ENCODE measurements around the gene AKAP14. TPM values are rescaled to one million over a fixed set of nuclear protein-coding genes. Genes with fewer than 3 reads are reported as not detected.

The AKAP14 gene
- total RNA-seq, result not detected

GRCh38 chrX:119895843-119896326 lies at the start of gene AKAP14:
AKAP14 (plus strand) TSS chrX:119895893; CDS start chrX:119903224, 7,331 bp downstream.

GRCh38 chrX:119852382-119853353 lies 43.0 kb upstream of the AKAP14 start, which contains the start of gene UPF3B:
UPF3B (minus strand) TSS chrX:119852963; CDS start chrX:119852928, 35 bp downstream.

DNA sequence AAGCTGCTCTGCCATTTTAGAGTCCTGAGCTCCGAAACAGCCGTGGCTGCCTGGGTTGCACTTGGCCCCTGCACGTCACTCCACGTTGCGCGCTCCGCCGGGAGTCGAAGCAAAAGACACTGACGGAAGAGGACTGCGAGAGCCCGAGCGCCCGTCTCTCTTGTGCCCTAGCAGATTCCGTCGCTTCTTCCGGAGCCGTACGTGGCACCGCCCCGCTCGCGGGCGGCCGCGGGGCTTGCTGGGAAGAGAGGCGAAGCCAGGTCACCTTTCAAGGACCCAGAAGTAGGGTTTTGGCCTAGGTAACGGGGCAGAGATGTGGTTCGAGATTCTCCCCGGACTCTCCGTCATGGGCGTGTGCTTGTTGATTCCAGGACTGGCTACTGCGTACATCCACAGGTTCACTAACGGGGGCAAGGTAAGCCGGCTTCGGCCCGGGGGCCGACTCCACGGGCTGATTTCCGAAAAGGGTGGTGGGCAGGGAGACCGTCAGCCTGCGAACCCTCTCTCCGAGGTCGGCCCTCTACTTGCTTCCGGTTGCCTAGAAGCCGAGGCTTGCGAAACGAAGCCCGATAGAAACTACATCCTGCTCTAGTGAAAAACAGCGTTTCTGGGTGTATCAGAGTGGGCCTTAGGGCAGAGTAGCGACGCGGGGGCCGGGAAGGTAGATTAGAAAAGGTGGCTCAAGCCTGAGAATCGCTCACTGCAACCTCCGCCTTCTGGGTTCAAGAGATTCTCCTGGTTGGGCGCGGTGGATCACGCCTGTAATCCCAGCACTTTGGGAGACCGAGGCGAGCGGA lies 23.9 kb upstream of the AKAP14 start, which contains the start of the genes NDUFA1 and RNF113A:
Gene NDUFA1, plus strand, starts transcription at position 234 of the 797 bp plus-strand sequence. Its CDS starts 80 bp downstream, at position 314.
Gene RNF113A, minus strand, starts transcription at position 135 of the 797 bp plus-strand sequence. Its CDS starts 120 bp downstream, at position 15.

DNA sequence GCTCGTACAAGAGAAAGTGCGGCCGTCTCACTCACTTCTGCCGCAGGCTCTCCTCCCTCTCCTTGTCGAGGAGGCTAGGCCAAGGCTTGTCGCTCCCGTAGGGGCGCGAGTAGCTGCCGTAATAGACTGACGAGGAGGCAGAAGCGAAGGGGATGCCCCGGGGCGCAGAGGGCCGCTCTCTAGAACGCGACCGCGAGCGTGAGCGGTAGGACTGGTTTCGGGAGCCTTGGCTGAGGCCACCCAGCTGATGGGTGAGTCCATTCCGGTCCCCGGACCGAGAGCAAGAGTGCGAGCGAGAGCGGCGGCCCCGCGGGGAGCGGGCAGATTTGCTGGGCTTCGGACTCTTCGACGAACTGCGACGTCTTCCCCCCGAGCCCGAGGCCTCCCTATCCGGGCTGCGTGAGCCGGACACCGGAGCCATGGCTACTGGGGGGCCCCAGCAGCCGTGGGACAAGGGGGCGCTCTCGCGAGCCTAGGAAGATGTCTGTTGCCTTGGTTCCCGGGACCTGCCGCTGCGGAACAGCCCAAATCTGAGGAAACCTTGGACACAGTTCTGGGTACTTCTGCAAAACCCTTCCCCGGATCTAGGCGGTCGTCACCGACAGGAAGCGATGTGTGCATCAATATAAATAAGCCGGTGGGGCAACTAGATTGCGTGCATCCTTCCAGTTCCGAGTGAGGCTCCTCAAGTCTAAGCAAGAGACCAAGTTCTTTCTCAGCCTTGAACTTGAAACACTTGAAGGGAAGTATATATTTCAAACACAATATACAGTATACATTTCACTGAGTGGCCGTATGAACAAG lies 47.7 kb downstream of the AKAP14 start, which contains the start of gene NKAP:
Gene NKAP, minus strand, starts transcription at position 567 of the 804 bp plus-strand sequence. Its CDS starts 146 bp downstream, at position 421.

Other genes with a start within 250 kb of the AKAP14 start
- 100 to 1,000 TPM; 255 to 261 TPM for gene SEPTIN6, start 202.7 kb upstream of the AKAP14 start, total RNA-seq
- gene SOWAHD, start 137.3 kb upstream of the AKAP14 start, total RNA-seq, result 1 to 10 TPM; 2.1 to 2.4 TPM
- gene RPL39, start 104.3 kb upstream of the AKAP14 start, total RNA-seq, result 1,000 to 10,000 TPM; 2,741 to 2,796 TPM
- 10 to 100 TPM in 1 of 2 experiments, 1 to 10 TPM in 1; 9.2 to 11.9 TPM for gene UPF3B, start 42.9 kb upstream of the AKAP14 start, total RNA-seq
- gene RNF113A, start 24.2 kb upstream of the AKAP14 start, total RNA-seq, result 10 to 100 TPM; 34.5 to 35.8 TPM
- 100 to 1,000 TPM in 1 of 2 experiments, 10 to 100 TPM in 1; 96.6 to 103 TPM for gene NDUFA1, start 24.1 kb upstream of the AKAP14 start, total RNA-seq
- 1 to 10 TPM; 8.9 to 9.1 TPM for gene NKAP, start 47.9 kb downstream of the AKAP14 start, total RNA-seq
- gene RHOXF2B, start 181.8 kb downstream of the AKAP14 start, total RNA-seq, result not detected
- under 1 TPM; 0.53 to 0.55 TPM for gene RHOXF1, start 220.0 kb downstream of the AKAP14 start, total RNA-seq

Measured in activated naive CD4-positive, alpha-beta T cell treated with anti-CD3 and anti-CD28 coated beads, Interleukin-2, amount 10 ng/mL, durations not matched to agents 5 hours and 36 hours (primary cell).